GM10248 (cell line): ENCODE data around the gene CEP85L.

Source experiments
- CTCF ChIA-PET: fragments of 300-600 bp; sonication (Branson Sonifier 250); formaldehyde crosslinking; extraction: SDS; loops from one replicate; lab custom pipeline; 2021; ENCODE audit warnings: antibody characterized with exemption; lab: Yijun Ruan, JAX
- POLR2A ChIA-PET: fragments of 350-650 bp; sonication (Branson Sonifier 250); formaldehyde crosslinking; extraction: SDS; loops from one replicate; lab custom pipeline; 2020; ENCODE audit warnings: antibody characterized with exemption; lab: Yijun Ruan, JAX
- DNase-seq: peaks from one replicate; pipeline ENCODE4 v3.0.0; 2012; ENCODE audit errors: extremely low spot score
- TF ChIP-seq, protein P1 (sequence below): IDR thresholded peaks from 2 replicates; pipeline ENCODE4 v1.5.1; 2012; ENCODE audit warnings: mild to moderate bottlenecking, low read depth; ENCODE audit errors: extremely low read depth, missing control alignments, control extremely low read depth

Gene CEP85L

DNA sequence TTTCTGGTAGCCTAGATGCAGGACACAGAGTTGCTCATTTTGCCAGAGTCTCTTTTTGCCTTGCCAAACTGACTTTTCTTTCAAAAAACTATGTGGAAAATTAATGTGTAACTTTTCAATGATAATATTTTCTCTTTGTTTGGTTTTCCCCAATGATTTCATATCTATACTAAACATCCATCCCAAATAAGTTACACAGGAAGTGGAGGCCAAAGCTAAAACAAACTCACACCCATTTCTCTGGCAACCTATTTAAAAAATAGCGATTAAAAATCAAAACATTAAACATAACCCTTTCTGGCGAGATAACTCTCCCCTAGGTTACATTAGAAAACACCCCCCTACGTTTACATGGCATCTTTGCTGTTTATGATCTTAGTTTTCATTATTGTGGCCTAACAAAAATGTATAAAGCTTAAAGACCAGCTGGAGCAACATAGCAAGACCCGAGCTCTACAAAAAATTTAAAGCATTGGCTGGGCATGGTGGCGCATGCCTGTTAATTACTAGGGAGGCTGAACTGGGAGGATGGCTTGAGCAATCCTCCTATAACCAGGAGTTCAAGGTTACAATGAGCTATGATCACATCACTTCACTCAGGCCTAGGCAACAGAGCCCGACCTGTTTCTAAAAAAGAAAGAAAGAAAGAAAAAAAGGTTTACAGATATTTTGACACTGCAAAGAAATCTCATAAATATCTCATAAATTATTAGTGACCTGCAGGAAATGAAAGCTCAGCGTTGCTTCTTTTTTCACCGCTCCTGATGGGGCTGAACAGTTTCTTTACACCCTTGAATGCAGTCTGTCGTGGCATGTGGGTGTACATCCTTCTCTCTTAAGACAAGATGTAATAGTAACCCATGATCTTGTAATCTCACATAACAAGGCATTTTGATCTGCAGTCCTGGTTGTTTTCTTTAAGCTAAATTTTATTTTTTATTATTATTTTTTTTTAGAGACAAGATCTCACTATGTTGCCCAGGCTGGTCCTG is 32.8 kb upstream of the CEP85L start:
- TF ChIP-seq, protein P1, sequence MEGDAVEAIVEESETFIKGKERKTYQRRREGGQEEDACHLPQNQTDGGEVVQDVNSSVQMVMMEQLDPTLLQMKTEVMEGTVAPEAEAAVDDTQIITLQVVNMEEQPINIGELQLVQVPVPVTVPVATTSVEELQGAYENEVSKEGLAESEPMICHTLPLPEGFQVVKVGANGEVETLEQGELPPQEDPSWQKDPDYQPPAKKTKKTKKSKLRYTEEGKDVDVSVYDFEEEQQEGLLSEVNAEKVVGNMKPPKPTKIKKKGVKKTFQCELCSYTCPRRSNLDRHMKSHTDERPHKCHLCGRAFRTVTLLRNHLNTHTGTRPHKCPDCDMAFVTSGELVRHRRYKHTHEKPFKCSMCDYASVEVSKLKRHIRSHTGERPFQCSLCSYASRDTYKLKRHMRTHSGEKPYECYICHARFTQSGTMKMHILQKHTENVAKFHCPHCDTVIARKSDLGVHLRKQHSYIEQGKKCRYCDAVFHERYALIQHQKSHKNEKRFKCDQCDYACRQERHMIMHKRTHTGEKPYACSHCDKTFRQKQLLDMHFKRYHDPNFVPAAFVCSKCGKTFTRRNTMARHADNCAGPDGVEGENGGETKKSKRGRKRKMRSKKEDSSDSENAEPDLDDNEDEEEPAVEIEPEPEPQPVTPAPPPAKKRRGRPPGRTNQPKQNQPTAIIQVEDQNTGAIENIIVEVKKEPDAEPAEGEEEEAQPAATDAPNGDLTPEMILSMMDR: no peak
- POLR2A ChIA-PET: interaction anchor here (1.0 kb wide), 1 partner anchor 8 kb away, joined by 3 read pairs; no protein-coding TSS in a partner anchor
- no peak for DNase-seq
- CTCF ChIA-PET: interaction anchor here (1.0 to 2.5 kb wide), 13 partner anchors 8 to 27 kb away, joined by 3 to 11 read pairs (median 3); no protein-coding TSS in a partner anchor

DNA sequence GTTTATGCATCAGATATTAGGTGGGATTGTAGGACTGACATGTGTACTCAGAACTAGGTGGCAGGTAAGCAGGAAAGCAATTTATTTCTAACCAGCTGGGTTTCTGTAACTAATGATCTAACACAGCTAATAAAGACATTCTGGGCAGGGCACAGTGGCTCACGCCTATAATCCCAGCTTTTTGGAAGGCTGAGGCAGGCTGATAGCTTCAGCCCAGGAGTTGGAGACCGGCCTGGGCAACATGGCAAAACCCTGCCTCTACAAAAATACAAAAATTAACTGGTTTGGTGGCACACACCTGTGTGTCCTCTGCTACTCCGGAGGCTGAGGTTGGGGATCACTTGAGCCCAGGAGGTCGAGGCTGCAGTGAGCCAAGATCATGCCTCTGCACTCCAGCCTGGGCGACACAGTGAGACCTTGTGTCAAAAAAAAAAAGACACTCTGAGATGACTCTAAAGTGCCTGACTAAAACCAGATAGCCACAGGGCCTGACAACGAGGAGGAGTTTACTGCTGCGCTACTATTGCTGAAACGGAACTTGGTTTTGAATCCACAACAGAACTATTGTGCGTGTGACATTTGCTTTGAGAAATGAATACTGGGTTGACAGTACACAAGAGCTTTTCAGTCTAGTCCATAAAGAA is 29.2 kb upstream of the CEP85L start:
- ChIA-PET CTCF (no interaction called here), POLR2A (no interaction called here)
- TF ChIP-seq, protein P1: no peak
- DNase-seq: no peak

DNA sequence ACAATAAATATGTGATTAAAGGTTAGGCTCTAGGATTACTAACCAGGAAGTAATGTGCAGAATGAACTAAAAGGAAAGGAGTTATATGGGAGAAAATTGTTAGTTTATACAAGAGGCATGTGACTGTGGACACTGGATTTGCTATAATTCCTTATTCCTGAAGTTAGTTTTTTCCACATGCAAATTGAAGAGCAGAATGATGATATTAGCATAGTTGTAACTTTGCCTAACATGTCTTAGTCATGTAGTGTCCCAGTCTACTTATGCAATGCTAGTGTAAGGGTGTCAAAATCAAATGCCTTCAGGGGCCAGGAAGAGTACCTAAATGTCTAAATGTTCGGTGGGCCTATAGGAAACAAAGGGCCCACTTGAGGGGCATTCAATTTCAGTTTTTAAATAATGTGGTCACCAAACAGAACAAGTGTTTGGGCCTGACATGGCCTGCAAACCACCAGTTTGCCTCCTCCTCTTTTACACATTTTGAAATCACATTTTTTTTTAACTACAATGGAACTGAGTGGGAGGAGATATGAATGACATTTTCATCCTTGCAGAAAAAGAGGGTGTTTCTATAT is 28.0 kb upstream of the CEP85L start:
- DNase-seq: no peak
- ChIA-PET CTCF (no interaction called here), POLR2A (no interaction called here)
- TF ChIP-seq, protein P1: no peak

DNA sequence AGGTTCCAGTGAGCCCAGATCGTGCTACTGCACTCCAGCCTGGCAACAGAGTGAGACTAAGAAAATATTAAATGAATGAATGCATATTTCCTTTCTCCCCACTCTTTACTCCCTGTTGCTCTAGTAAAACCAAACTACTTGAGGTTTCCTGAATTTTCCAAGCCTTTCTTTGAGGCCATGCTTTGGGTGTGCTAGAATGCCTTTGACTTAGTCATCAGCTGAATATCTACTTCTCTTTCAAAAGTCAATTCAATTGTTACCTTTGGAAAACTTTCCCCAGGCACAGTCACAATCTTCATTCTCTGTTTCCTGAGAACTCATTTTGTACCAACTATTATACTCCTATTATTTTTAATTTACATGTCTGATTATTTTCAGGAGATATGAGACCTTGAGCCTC is 27.5 kb upstream of the CEP85L start:
- no peak for DNase-seq
- ChIA-PET CTCF (no interaction called here), POLR2A (no interaction called here)
- TF ChIP-seq, protein P1: no peak

DNA sequence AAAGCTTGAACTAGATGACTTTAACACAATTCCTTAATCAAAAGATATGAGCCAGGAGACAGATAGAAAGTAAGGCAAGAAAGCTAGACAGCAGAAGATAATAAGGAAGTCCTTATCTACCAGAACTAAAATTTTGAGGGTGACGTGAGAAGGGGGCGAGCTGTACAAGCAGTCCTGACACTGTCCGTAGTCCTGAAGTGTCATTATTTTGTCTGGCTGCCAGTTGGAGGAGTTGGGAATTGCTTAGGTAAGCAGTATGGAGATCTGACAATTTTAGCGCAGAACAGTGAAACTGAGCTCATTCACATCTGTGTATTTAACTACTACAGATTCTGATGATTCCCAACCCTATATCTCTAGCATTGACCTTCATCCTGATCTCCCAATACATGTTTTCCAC is 25.8 kb upstream of the CEP85L start:
- TF ChIP-seq, protein P1: no peak
- no peak for DNase-seq
- ChIA-PET POLR2A (no interaction called here), CTCF (interaction anchor here (0.9 to 1.1 kb wide), 4 partner anchors 11 to 123 kb away, joined by 3 to 5 read pairs (median 4); no protein-coding TSS in a partner anchor)

DNA sequence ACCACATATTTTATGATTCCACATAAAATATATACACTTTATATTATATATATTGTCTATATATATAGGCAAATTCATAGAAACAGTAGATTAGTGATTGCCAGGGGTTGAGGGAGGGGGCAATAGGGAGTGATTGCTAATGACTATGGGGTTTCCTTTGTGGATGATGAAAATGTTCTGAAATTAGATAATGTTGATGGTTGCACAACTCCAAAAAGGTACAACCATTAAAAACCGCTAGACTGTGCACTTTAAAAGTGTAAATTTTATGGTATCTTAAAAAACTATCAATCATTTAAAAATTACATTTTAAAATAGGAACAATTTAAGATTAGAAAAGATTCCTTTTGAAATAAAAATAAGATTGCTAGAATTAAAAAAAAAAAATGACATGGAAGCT is 23.8 kb upstream of the CEP85L start:
- ChIA-PET POLR2A (no interaction called here), CTCF (no interaction called here)
- no peak for DNase-seq
- TF ChIP-seq, protein P1: no peak
